Stimulated activated CD4-positive, alpha-beta T cell treated with anti-CD3 and anti-CD28 coated beads, Interleukin-12 subunit alpha, Interleukin-12 subunit beta, amount 100 ng/mL, for 4 hours (primary cell): ENCODE results near the gene PIGN.
"Not testable (repeated sequence)": the region's sequence is repeated elsewhere in the genome, so short reads cannot be mapped to it uniquely, and the experiment has no call there.

Source experiments
- DNase-seq: peaks from one replicate; pipeline ENCODE4 v3.0.0-alpha.2; 2020

PIGN gene

DNA sequence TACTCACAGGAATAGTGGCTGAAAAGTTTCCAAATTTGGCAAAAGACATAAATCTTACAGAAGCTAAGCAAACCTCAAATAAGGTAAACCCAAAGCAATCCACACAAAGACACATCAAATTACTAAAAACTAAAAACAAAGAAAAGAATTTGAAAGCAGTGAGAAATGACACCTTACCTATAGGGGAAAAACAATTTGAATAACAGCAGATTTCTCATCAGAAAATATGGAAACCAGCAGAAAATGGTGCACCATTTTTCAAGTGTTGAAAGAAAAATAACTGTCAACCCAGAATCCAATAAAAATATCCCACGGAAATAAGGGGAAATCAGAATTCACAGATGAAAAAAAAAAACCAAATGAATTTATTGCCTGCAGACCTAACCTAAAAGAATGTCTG, 138.6 kb downstream of the PIGN start:
- DNase-seq, result no peak

DNA sequence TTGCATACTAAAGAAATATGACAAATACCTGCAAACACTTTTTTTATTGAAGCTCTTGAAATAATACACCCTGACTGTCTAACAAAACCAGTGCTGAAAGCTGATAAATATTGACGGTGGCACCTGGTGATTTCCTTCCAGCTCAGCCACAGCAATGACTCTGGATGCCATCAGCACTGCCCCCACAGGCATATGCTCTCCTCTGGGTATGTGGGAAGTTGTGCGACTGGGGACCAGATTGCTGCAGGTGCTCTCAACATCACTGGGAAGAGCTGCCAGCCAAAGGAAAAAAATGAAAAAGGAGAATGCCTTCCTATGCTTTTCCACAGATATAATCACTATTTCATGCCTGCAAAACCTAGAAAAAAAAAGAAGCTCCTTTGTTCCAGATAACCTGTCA, 141.5 kb downstream of the PIGN start:
- DNase-seq, result no peak

DNA sequence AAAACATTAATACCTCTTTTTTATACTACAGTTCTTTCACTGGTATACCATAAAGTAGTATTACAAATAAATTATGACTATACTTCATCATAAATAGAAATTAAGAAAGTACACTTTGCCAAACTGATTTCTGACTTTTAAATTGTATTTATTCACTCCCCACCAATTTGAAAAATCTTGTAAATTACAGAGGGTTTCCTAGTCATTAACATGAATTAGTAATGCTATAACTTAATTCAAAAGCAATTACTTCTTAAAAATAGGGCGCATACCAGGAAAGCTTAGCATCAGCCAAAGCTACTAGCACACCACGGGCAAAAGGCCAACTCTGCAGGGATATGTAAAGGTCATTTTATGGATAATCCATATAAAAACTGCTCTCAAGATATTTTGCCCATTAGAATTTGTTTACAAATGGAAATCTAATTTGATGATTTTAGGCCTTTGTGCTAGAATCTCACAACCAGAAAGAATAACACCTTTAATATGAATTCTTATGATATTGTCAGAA, 142.3 kb downstream of the PIGN start:
- DNase-seq, result no peak

DNA sequence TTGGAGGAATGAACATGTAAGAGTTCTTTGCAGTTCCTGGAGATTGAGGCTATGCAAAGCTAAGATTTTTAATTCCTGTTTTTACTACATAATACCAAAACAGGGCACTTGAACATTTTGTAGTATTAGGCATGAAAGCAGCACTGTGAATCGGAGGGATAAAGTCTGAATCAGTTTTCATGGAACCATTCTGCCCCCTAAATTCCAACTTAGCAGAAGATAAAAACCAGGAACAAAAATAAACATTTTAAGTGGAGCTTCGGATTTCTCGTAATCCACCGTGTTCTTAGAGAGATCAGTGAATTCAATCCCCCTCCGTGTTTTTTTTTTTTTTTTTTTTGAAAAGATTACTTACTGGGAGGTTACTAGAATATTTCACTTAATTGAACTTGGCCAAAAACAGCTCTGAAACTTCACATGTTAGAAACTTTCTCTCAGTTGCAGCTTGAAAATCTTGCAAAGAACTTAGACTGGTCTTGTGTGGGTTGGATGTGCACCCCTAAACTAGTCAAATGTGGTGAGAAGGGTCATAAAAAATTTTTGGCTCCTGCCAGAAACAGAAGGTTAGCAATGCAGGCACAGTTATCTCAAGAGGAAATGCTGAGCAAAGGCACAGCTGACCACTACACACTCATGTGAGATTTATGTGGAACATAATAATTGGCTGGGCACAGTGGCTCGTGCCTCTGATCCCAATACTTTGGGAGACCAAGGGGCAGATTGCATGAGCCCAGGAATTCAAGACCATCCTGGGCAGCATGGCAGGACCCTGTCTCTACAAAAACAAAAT, 148.7 kb downstream of the PIGN start:
- DNase-seq, result no peak

DNA sequence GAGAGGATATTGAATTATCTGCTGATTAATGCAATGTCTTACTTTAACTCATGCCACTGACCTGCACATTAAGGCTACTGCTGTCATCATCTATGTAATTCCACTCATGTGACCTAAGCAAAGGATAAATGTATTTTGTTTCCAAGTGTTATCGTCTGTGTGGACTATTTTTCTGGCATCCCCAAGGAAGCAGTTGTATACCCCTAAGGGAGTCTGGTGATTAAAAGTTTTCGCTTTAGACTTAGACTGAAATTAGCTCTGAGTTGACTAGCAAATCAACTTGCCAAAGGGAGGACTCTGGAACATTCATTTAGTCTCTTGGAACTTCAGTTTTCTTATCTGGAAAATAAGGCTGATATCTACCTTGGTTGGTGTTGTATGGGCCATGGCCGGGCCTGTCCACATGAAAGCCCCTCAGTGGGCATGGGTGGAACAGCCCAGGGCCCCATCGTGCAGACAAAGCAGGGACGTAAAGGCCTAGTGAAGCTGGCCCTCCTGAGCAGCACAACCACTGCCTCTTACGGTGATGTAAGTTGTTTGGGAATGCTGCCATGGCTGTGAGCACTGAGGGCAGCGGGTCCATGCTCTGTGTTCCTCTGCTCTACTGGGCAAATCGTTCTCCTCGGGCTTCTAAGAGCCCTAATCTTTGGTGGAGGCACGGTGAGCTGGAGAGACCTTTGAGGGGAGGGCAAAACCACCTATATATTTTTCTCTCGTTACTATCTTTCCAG, 149.7 kb downstream of the PIGN start:
- no peak for DNase-seq

DNA sequence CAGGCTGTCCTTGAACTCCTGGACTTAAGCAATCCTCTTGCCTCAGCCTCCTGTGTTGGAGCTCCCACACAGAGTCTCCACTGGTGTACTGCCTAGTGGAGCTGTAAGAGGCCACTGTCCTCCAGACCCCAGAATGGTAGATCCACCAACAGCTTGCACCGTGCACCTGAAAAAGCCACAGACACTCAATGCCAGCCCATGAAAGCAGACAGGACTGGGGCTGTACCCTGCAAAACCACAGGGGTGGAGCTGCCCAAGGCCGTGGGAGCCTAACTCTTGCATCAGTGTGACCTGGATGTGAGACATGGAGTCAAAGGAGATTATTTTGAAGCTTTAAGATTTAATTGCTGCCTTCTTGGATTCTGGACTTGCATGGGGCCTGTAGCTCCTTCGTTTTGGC, 152.6 kb downstream of the PIGN start:
- DNase-seq, result not testable (repeated sequence)

DNA sequence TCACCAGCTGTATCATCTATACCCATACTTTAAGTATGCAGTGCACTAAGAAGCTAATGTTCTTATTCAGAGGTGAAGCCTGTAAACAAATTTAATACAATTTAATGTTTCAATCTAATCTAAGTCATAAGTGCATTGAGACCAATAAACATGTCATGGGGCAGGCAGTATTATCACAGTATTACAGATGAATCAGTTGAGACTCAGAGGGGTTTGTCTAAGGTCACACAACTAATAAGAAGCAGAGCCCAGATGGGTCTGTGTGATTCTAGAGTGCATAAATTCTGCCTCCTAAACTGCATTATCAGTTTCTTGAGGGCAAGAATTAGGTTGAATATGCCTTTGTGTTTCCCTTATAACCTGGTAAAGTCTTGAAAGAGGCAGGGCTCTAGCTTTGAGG, 153.1 kb downstream of the PIGN start:
- no peak for DNase-seq

DNA sequence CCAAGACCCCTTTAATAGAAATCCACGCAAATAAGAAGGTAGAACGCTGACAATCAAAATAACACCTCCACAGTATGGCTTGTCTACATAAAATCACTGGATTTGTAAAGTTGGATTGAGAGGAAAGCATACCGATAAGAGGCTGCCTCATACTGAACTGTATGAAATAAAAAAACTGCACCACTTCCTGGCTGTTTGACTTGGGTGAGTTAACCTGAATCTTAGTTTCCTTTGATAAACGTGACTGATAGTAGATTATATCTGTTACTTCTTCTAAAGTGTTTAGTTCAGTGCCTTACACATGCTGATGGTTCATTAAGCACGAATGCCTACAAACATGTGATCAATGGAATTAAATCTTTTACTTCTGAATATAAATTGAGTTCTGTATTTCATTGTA, 153.6 kb downstream of the PIGN start:
- no peak for DNase-seq

DNA sequence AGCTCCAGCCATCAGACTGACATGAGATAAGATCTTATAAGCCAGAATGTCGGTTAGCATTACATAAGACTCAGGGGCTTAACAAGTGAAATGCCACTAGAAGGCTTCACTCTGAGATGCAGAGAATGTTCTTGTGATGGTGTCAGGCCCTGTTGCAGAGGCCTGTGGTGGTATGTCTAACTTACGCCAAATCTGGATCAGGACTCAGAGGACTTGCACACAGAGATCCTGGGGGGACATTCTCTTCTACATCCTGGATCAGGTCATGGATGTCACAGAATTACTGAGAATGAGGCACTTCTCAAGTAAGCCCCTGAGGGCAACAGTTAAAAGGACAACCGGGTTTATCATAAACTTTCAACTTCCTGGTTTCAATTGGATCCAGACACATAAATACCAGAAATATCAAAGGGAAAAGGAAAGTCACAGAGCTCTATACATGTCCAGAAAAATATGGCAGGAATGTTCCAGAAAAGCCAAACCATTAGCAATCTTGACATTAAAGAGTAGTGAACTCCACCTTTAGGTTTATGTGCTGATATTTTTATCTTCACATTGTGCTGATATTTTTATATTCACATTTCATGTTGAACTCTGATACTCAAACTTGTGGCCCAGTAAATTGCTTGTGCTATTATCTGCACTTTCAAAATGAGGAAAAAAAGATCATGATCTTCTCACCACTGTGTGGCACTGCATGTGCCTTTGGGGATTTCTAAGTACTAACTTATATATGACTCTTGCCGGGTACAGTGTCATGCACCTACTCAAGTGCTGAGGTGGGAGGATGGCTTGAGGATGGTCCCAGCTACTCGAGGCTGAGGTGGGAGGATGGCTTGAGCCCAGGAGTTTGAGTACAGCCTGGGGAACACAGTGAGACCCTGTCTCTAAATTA, 156.5 kb downstream of the PIGN start:
- DNase-seq, result no peak

DNA sequence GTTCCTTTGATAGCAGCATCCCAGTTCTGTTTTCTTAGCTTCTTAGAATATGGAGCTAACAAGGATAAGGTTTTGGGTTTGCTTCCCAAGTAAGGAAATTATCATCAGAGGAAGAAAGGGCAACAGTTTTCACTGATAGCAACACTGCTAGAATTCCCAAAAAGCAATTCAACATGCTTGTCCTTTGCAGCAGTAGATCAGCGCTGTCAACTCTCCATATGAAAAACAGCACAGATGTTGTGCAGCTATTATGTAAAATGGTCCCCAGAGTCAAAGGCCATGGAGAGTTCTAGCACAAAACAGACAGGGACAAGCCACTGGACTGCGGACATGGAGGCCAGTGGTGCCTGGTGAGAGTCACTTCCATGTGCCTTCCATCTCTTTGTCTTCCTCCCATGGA, 158.1 kb downstream of the PIGN start:
- no peak for DNase-seq

DNA sequence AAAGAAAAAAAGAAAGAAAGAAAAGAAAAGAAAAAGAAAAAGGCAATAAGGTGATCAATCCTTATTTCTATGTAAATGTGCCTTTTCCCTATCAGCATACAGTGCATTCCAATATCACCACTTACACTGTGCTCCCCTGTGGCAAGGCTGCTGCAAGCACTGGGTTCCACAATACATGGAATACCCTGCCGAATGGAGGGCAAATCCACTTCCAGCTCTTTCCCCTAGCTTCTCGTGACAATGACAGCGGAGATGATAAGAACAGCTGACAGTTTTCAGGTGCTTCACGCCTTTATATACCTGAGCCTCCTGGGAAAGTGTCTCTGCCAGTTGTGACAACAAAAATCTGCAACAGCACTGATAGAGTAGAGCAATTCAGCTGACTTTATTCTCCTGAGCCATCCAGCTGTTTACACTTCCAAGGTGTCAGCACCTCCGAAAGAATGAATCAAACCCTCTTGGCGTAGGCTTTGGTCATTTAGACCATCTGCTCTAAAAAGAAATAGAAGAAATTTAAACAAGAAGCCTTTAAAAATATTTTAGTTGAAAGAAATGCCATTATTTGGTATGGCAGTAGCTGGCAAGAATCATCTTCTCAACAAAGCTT, 158.8 kb downstream of the PIGN start:
- no peak for DNase-seq

DNA sequence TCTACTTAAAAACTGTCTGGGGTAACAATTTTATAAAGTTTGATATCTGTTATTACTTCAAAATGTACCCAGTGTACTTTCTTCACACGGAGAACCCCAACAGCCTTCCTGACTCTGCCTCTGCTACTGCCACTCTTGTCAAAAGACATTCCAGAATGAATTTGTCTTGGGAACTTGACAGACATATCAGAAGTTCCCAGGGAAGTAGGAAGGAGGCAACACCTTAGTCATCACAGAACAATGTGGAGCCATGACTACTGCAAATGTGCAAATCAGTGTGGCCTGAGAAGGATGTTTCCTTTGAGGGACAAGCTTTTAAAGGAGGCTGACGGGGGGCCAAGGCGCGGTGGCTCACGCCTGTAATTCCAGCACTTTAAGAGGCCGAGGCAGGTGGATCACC, 160.3 kb downstream of the PIGN start:
- DNase-seq, result no peak

DNA sequence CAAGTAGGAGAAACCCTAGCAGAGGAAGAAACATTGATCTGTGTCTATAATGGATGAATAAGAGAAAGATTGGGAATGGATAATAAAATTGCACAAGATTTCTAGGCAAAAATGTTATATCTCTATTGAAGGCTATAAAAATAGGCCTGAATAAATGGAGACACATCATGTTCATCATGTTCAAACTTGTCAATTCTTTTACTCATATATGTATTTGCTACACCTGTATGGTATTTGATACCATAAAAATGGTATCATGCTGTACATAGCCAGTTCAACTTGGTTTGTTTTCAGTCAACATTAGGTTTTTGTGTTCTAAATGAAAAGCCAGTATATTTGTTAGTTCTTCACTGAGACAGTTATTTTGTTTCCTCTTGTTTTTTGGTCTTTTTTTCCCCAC, 161.9 kb downstream of the PIGN start:
- no peak for DNase-seq

DNA sequence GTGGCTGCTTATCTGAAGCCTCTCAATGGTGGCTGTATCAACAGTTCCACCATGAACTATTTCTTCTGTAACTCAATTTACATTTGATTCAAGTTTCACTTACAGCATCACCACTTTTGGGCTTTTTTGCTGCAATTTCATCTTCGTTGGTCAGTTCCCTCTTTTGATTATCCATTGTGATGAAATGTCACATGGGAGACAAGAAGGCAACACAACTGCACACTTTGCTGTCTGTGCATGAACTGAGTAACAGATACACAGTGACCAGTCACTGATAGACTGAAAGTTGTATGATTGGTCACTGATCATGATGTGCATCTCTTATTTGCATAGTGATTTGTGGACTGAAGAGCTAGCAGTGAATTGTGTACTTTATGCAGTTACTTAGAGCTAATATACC, 163.3 kb downstream of the PIGN start:
- DNase-seq, result no peak

DNA sequence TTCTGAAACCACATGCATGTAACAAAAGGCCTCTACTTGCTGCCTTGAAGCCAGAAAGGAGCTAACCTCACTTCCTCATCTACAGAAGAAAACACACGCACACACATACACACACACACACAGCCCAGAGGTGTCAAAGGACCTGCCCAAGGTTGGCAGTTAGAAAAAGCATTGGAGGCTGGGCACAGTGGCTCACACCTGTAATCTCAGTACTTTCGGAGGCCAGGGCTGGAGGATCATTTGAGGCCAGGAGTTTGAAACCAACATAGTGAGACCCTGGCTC, 168.2 kb downstream of the PIGN start:
- DNase-seq, result no peak

DNA sequence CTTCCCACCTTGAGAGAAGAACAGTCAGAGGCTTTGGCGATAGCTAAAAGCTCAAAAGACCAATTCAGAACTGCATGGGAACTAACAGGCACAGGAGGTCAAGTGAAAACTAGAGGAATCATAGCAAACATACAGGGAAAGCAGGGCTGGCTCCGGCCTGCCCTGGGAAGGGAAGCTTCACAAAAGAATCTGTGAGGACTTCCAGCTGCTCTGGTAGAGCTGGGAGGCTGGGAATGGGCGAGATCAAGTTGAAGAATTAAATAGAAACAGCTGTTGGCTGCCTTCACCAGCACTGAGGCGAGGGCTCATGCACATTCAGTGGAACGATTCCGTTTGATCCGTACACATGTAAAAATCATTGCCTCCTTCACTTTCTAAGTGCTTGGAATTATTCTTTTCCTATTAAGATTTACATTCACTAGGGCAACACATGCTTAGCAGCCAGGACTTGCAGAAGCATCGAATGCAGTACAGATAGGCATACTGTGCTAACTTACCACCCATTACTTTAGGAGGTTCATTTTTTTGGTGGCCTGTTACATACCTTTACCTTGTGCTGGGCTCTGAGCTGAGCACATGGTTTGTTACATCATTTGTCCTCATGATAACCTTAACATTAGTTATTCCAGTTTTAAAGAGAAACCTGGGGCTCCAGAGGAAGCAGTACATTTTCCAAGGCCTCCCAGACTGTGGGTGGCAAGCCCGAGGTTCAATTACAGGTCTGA, 168.7 kb downstream of the PIGN start:
- DNase-seq, result no peak

DNA sequence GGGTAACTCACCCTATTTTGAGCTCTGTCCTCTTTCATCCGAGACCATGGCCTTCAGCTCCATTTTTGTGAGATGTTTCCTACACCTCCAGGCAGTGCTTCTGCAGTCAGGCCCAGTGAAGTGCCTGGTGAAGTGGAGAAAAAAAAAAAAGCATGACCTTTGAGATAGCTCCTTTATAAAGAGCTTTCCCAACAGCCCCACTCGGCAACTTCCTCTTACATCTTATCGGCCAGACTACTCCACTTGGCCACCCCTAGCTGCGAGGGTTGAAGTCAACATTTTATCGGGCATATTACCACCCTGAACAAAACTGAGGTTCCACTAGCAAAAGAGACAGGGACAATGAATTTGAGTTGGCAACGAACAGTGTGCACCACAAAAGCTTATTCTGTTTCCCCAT, 169.2 kb downstream of the PIGN start:
- DNase-seq, result no peak

DNA sequence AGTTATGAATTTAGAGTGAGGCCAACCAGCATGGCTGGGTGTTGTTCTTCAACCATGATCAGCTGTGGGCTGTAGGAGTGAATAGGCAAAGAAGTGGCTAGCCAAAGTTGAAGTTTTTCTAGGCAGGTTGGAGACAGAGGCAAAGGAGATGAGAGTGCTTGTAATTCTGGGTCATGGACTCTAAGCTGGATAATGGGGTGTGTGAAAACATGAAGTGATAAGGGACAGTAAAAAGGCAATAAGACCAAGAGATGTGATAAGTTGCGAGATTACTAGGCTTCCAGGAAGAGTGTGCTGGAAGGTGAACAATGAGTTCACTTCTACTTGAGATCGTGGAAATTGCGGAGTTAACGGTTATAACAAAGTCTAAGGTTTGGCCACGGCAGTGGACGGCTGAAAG, 175.4 kb downstream of the PIGN start:
- no peak for DNase-seq

DNA sequence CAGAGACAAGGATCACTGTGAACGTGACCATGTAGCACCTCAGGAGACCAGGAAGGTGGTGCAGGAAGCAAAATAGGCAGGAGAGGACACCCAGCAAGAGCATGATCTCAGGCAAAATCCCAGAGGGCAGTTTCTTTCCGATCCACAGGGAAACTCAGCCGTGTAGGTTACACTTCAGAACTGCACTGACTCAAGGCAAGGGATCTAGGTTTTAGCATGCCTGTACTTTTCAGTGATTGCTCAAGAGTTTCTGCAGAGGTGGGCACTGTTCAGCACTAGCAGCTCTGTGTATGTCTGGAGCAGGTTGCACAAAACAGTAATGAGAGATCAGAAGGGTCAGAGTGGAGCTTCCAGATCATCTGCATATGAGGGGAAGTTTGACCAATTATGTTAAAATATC, 177.3 kb downstream of the PIGN start:
- DNase-seq, result no peak

DNA sequence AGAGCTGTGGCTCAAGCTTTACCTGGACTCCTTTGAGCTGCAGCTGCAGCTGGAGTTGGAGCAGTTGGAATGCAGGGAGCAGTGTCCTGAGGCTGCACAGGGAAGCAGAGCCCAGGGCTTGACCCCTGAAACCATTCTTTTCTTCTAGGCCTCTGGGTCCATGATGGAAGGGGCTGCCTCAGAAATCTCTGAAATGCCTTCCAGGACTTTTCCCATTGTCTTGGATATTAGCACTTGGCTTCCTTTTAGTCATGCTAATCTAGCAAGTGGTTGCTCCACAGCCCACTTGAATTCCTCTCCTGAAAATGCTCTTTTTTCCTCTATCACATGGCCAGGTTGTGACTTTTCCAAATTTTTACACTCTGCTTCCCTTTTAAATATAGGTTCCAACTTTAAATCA, 185.5 kb downstream of the PIGN start:
- DNase-seq, result no peak

DNA sequence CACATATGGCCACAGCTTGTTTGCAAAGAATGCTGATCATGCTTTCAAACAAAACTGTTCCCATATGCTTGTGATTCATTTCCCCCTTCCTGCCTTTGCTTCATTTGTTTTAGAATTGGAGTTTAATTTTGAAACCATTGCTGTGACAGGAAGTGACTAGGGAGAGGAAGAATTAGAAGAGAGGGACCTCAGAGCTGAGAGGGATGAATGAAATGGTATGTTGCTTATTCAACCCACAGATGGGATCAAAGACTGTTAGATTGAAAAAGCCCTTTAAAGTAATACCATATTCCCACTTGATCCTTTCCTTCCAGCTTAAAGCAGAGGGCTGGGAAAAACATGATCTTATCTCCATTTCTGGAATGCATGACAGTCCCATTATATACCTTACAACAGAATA, 187.9 kb downstream of the PIGN start:
- no peak for DNase-seq

DNA sequence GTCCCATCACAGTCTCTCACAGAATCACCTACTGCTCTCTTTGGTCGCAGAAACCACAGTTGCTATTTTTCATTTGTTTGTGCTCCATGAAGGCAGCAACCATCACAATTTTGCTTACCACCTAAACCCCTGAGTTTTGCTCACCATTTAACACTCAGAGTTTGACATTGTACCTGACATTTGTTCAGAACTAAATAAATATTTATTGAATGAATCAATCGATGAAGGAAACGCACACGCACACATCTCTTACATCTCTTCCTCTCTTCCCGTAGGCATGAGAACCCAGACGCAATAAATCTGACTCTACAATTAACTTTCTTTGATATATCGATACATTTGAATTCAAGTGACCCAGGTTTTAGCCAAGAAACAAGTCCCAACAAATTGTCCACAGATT, 188.5 kb downstream of the PIGN start:
- no peak for DNase-seq

DNA sequence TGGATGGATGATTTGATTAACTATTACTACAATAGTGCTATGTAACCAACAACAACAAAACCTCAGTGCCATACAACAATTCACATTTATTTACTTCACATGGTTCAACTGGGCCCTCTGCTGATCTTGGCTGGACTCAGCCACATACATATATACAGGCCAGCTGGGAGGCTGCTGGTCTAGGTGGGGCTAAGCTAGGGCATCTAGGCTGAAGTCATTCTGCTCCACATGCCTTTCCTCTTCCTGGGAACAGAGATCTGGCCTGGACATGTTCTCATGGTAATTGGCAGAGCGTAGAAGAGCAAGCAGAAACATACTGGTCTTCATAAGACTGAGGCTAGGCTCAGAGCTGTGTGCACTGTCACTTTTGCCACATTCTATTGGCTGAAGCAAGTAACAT, 191.2 kb downstream of the PIGN start:
- no peak for DNase-seq
